ENCODE results near the gene SLC4A8.
"Not testable (repeated sequence)": the region's sequence is repeated elsewhere in the genome, so short reads cannot be mapped to it uniquely, and the experiment has no call there.

The SLC4A8 gene

GRCh38 chr12:51482929-51483697, 58.5 kb downstream of the SLC4A8 start:
- DNase-seq, result no peak

GRCh38 chr12:51484119-51484518, 59.5 kb downstream of the SLC4A8 start:
- DNase-seq, result no peak

- DNase-seq, result no peak
Observed at GRCh38 chr12:51488281-51488680, 63.6 kb downstream of the SLC4A8 start.

GRCh38 chr12:51493281-51493680, 68.7 kb downstream of the SLC4A8 start:
- no peak for DNase-seq

- DNase-seq, result no peak
Observed at GRCh38 chr12:51496895-51497294, 72.3 kb downstream of the SLC4A8 start.

GRCh38 chr12:51504851-51505250, 80.2 kb downstream of the SLC4A8 start:
- DNase-seq, result no peak

GRCh38 chr12:51505360-51506105, 80.9 kb downstream of the SLC4A8 start:
- DNase-seq, result no peak

- no peak for DNase-seq
Observed at GRCh38 chr12:51507178-51507577, 82.5 kb downstream of the SLC4A8 start.

- no peak for DNase-seq
Observed at GRCh38 chr12:51508285-51508684, 83.7 kb downstream of the SLC4A8 start.

GRCh38 chr12:51511546-51512260, 87.1 kb downstream of the SLC4A8 start:
- no peak for DNase-seq

GRCh38 chr12:51512438-51512837, 87.8 kb downstream of the SLC4A8 start:
- no peak for DNase-seq

GRCh38 chr12:51515037-51515436, 90.4 kb downstream of the SLC4A8 start:
- not testable (repeated sequence) for DNase-seq

- no peak for DNase-seq
Observed at GRCh38 chr12:51517316-51517715, 92.7 kb downstream of the SLC4A8 start.

- no peak for DNase-seq
Observed at GRCh38 chr12:51517800-51518199, 93.2 kb downstream of the SLC4A8 start.

- no peak for DNase-seq
Observed at GRCh38 chr12:51519755-51520154, 95.1 kb downstream of the SLC4A8 start.

GRCh38 chr12:51520576-51521325, 96.1 kb downstream of the SLC4A8 start:
- DNase-seq, result no peak

- DNase-seq, result peak; percentile 16
Observed at GRCh38 chr12:51521554-51522276, 97.1 kb downstream of the SLC4A8 start.

- no peak for DNase-seq
Observed at GRCh38 chr12:51522696-51523095, 98.1 kb downstream of the SLC4A8 start.

GRCh38 chr12:51524386-51524901, 99.8 kb downstream of the SLC4A8 start:
- DNase-seq, result no peak

- no peak for DNase-seq
Observed at GRCh38 chr12:51525518-51525917, 100.9 kb downstream of the SLC4A8 start.

GRCh38 chr12:51527966-51528365, 103.3 kb downstream of the SLC4A8 start:
- DNase-seq, result no peak
